ENCODE data around the gene CYB561D2. TPM values are rescaled to one million over a fixed set of nuclear protein-coding genes. Genes with fewer than 3 reads are reported as not detected.

Gene CYB561D2
- total and polyA plus RNA-seq, 2 of the 13 experiments (the other 11 are each of a cell fraction or from before 2014, with no cell fraction given) = 11.1 to 17.2 TPM

GRCh38 chr3:50331364-50331907 is 19.2 kb upstream of the CYB561D2 start:
- CTCF ChIA-PET (ENCODE audit: low intra/inter-chr PET ratio, low total read pairs) = no interaction called here
- peaks cover 55% of the 10 kb centered on the region for H3K79me2 ChIP-seq (ENCODE audit: insufficient read depth, low read length)
- H3K9me3 ChIP-seq (ENCODE audit: low read length) = no peaks in the 10 kb centered on the region
- WGBS (ENCODE audit: low lambda C conversion rate) = 98% methylated on average over 13 of the region's 19 CpGs
- no peak overlapping the region for H3K27ac ChIP-seq (ENCODE audit: extremely low read length, insufficient read depth, low read length)
- POLR2A ChIA-PET = no interaction called here
- in situ Hi-C loops (cut with HindIII; ENCODE audit: extremely low pct_ligation_motif_present, low pct_unique_long_range_greater_than_20kb) = no loop called here
- no peak for TF ChIP-seq IKZF1 (IDR thresholded peaks at IDR 0.05)
- TF ChIP-seq ZBTB2 (CRISPR knock-in tag; IDR thresholded peaks at IDR 0.05; ENCODE audit: low read depth) = no peak
- TF ChIP-seq MZF1 (CRISPR knock-in tag; IDR thresholded peaks at IDR 0.05; ENCODE audit: borderline replicate concordance) = no peak
- no peak for TF ChIP-seq BRF2 (CRISPR knock-in tag; IDR thresholded peaks at IDR 0.05)
- TF ChIP-seq AGO2 (optimal IDR thresholded peaks at IDR 0.05; ENCODE audit: low read depth, low read length) = no peak
- TF ChIP-seq ATF4 (CRISPR knock-in tag; IDR thresholded peaks at IDR 0.05) = no peak
- TF ChIP-seq FOXM1 (CRISPR knock-in tag; IDR thresholded peaks at IDR 0.05) = no peak
- FAIRE-seq (no peak), DNase-seq (ENCODE audit: low spot score) (no peak), ATAC-seq (no peak)
- H3K4me2 ChIP-seq (ENCODE audit: low read depth, low read length) = no peak overlapping the region
- H3K4me3 ChIP-seq (replicated peaks in 1 of 3; ENCODE audit: insufficient read depth in 1 of 3, low read depth in 2 of 3, low read length in 3 of 3) = no peak overlapping the region
- H2AFZ ChIP-seq (ENCODE audit: low read length) = no peak overlapping the region
- intact Hi-C loops (cut with micrococcal nuclease; ENCODE audit: unreplicated experiment) = no loop called here
- H3K27me3 ChIP-seq (ENCODE audit: control insufficient read depth in 1 of 2, insufficient read depth in 2 of 2, low read length in 2 of 2) = no peaks in the 10 kb centered on the region; a peak in 1 of 5 replicates
- H4K20me1 ChIP-seq (ENCODE audit: insufficient read depth, low read length) = peaks cover 12% of the 10 kb centered on the region
- H3K36me3 ChIP-seq (replicated peaks in 1 of 2; ENCODE audit: control insufficient read depth in 1 of 2, insufficient read depth in 2 of 2, low read length in 2 of 2) = peaks cover 22 to 39% of the 10 kb centered on the region in 2 experiments
- BruUV-seq (replicated peaks) = no TSS peak
- H3K9ac ChIP-seq (ENCODE audit: insufficient read depth, low read depth, low read length) = no peak overlapping the region
- H3K4me1 ChIP-seq (ENCODE audit: insufficient read depth, low read length) = peaks cover 58% of the 10 kb centered on the region
